Colonic mucosa (tissue), 4 donors: ENCODE data around the gene TAF4. TPM values are rescaled to one million over a fixed set of nuclear protein-coding genes. Genes with fewer than 3 reads are reported as not detected.

Experiments used
- DNase-seq: peaks from one replicate; pipeline ENCODE4 v3.0.0-alpha.2; 2020
- H3K27ac ChIP-seq: fragments of 200-600 bp; one replicate; pipeline ENCODE4 v1.8.0; 2021
- H3K27me3 ChIP-seq: fragments of 200-600 bp; one replicate; pipeline ENCODE4 v1.8.0; 2021
- H3K36me3 ChIP-seq: fragments of 200-600 bp; one replicate; pipeline ENCODE4 v1.8.0; 2021
- H3K4me1 ChIP-seq: fragments of 200-600 bp; one replicate; pipeline ENCODE4 v1.8.0; 2021; ENCODE audit warnings: mild to moderate bottlenecking
- H3K4me3 ChIP-seq: fragments of 200-600 bp; one replicate; pipeline ENCODE4 v1.8.0; 2021
- H3K9ac ChIP-seq, 2 donors: one replicate each; pipeline ENCODE4 v1.7.0; 2013; ENCODE audit warnings: control low read depth in 2 of 2, low read depth in 2 of 2, low read length in 2 of 2
- H3K9me3 ChIP-seq: fragments of 200-600 bp; one replicate; pipeline ENCODE4 v1.8.0; 2021
- CTCF ChIP-seq: fragments of 200-600 bp; IDR thresholded peaks from one replicate; pipeline ENCODE4 v1.8.0; 2022; ENCODE audit warnings: antibody characterized with exemption, mild to moderate bottlenecking
- intact Hi-C: fragments of 100-400 bp; cut with DNase I; formaldehyde crosslinking; loops from one replicate; pipeline ENCODE4 v1.14.1; 2022
- total RNA-seq, 2 donors: library from RNA; stranded (reverse); fragmentation: NEBNext Ultra II Directional in 1 of 2; extraction: Animal tissue kit (Norgen Biotek cat#: 25700) in 1 of 2; gene quantifications; one replicate each; pipeline ENCODE4 v1.2.1, GENCODE V29; 2021
- donor health status: healthy.
- donor health status: DM: no; HTN: no; CAD: no.
- donor health status: DM: no; HTN: no; CAD: no.

The TAF4 gene
- total RNA-seq, 2 donors from 2014 or later, result 17.4 to 27.3 TPM

- Histone ChIP-seq H3K4me1 (no peaks in the 10 kb centered on the region), H3K27ac (no peak overlapping the region), H3K36me3 (no peaks in the 10 kb centered on the region), H3K9me3 (no peaks in the 10 kb centered on the region), H3K9ac (no peak overlapping the region), H3K4me3 (no peak overlapping the region), H3K27me3 (no peaks in the 10 kb centered on the region)
- no peak for TF ChIP-seq CTCF
- DNase-seq, result no peak
- intact Hi-C loops, result no loop called here
These were observed 107.5 kb downstream of the TAF4 start for GRCh38 chr20:61957961-61958715.

DNA sequence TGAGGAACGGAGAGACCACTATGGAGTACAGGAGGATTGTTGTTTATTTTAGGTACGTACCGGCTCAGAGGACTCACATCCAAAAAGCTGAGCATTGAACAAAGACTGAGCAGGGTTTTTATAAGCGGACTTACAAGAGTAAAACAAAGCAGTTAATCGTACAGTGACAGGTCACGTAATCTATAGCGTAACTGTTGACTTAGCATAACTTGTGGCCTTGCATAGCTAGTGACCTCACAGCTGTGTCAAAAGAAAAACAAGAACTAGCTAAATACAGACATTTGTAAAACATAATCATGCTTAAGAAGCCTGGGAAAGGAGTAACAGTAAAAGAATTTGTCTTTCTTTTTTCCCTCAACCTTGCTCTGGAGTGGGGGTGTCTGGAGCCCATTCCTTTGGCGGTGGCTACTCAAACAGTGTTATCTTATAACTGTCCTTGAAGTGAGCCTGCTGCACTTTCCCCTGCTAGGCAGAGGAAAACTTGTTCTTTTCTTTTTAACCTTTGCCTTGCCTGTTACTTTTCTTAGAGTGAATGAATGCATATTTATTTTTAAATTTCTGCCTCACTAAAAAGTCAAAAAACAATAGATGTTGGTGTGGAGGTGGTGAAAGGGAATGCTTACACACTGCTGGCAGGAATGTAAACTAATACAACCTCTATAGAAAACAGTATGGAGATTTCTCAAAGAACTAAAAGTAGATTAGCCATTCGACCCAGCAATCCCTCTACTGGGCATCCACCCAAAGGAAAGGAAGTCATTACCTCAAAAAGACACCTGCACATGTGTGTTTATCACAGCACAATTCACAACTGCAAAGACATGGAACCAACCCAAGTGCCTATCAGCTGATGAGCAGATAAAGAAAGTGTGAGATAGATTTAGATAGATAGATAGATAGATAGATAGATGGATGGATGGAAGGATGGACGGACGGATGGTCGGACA lies 109.0 kb downstream of the TAF4 start:
- Histone ChIP-seq H3K27ac (no peak overlapping the region), H3K36me3 (no peaks in the 10 kb centered on the region), H3K4me3 (no peak overlapping the region), H3K4me1 (no peaks in the 10 kb centered on the region), H3K27me3 (no peaks in the 10 kb centered on the region), H3K9me3 (no peaks in the 10 kb centered on the region), H3K9ac (no peak overlapping the region)
- intact Hi-C loops, result no loop called here
- no peak for DNase-seq
- TF ChIP-seq CTCF, result no peak

- intact Hi-C loops, result no loop called here
- Histone ChIP-seq H3K4me1 (no peaks in the 10 kb centered on the region), H3K9me3 (no peaks in the 10 kb centered on the region), H3K36me3 (no peaks in the 10 kb centered on the region), H3K9ac (no peak overlapping the region), H3K27ac (no peak overlapping the region), H3K27me3 (no peaks in the 10 kb centered on the region), H3K4me3 (no peak overlapping the region)
- DNase-seq, result no peak
- no peak for TF ChIP-seq CTCF
These were observed 109.8 kb downstream of the TAF4 start for GRCh38 chr20:61955668-61956395.

GRCh38 chr20:61954276-61955021 lies 111.2 kb downstream of the TAF4 start:
- no peak for TF ChIP-seq CTCF
- DNase-seq, result no peak
- Histone ChIP-seq H3K4me3 (no peak overlapping the region), H3K9ac (no peak overlapping the region), H3K4me1 (no peaks in the 10 kb centered on the region), H3K9me3 (no peaks in the 10 kb centered on the region), H3K27me3 (no peaks in the 10 kb centered on the region), H3K27ac (no peak overlapping the region), H3K36me3 (no peaks in the 10 kb centered on the region)
- intact Hi-C loops, result no loop called here
